Epithelial cell of esophagus (primary cell): Measurements from ENCODE around the gene RPS24.
"Not testable (repeated sequence)": the region's sequence is repeated elsewhere in the genome, so short reads cannot be mapped to it uniquely, and the experiment has no call there.

Source experiments
- DNase-seq: peaks from one replicate; pipeline ENCODE4 v3.0.0; 2010; ENCODE audit warnings: low read depth
- H3K4me3 ChIP-seq: 2 replicates; pipeline ENCODE4 v1.5.1; 2011; ENCODE audit warnings: mild to moderate bottlenecking, low read length, control low read depth
- CTCF ChIP-seq: IDR thresholded peaks from 2 replicates; pipeline ENCODE4 v1.5.1; 2011; ENCODE audit warnings: low read depth, mild to moderate bottlenecking, low read length, control low read depth, inconsistent platforms; ENCODE audit not compliant: insufficient read depth; ENCODE audit errors: missing control alignments

The RPS24 gene

GRCh38 chr10:78063236-78063635, 29.6 kb downstream of the RPS24 start:
- TF ChIP-seq CTCF: no peak
- no peak for DNase-seq
- no peak overlapping the region for H3K4me3 ChIP-seq

- H3K4me3 ChIP-seq, DNase-seq: not testable (repeated sequence)
Measured at GRCh38 chr10:78064919-78065318, 31.3 kb downstream of the RPS24 start.

GRCh38 chr10:78065611-78066010, 31.9 kb downstream of the RPS24 start:
- no peak overlapping the region for H3K4me3 ChIP-seq
- TF ChIP-seq CTCF: no peak
- no peak for DNase-seq

- no peak overlapping the region for H3K4me3 ChIP-seq
- peak; percentile 33 for DNase-seq
- no peak for TF ChIP-seq CTCF
Measured at GRCh38 chr10:78066012-78066411, 32.3 kb downstream of the RPS24 start.

- no peak for DNase-seq
- no peak overlapping the region for H3K4me3 ChIP-seq
- TF ChIP-seq CTCF: no peak
Measured at GRCh38 chr10:78066728-78067430, 33.2 kb downstream of the RPS24 start.

GRCh38 chr10:78069151-78069550, 35.5 kb downstream of the RPS24 start:
- no peak overlapping the region for H3K4me3 ChIP-seq
- TF ChIP-seq CTCF: no peak
- DNase-seq: no peak

GRCh38 chr10:78070064-78070463, 36.4 kb downstream of the RPS24 start:
- not testable (repeated sequence) for DNase-seq

GRCh38 chr10:78070726-78071125, 37.1 kb downstream of the RPS24 start:
- no peak overlapping the region for H3K4me3 ChIP-seq
- TF ChIP-seq CTCF: no peak
- DNase-seq: no peak

More at GRCh38 chr10:78070064-78070463, 36.4 kb downstream of the RPS24 start:
- H3K4me3 ChIP-seq: not testable (repeated sequence)
